ENCODE results near the gene CLCN7. TPM values are rescaled to one million over a fixed set of nuclear protein-coding genes. Genes with fewer than 3 reads are reported as not detected.

The CLCN7 gene
- total and polyA plus RNA-seq, 4 donors = 61.1 to 119 (median 88.0) TPM

DNA sequence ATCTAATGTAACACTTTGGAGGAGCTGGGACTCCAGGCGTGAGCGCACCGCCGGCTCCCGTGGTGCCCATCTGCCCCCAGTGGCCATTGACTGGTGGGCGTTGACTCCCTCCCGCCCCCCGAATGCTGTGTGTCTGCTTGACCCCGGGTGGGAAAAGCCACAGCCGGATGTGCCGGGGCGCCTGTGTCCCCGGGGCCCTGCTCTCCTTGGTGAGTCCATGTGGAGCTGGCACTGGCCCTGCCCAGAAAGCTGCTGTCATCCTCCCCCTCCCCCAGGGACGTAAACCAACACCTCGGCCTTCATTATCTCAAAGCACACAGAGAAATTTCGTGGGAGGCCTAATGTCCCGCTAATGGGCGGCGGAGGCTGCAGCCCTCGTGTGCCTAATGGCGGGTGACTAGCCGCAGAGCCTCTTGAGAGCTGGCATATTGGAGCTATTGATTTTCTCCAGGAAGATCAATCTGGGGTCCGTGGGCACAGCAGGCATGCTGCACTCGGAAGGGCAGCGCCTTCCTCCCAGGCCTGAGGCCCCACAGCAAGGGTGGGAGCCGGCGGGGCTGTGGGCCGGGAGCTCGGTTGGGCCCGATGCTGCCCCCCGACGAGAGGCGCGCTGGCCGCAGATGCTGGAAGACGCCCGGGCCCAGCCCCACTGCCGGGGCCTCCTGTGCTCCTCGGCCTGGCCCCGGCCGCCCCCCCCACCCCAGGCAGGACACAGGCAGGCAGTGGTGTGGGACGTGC, 47.9 kb downstream of the CLCN7 start:
- no peak overlapping the region for H3K27ac ChIP-seq (ENCODE audit: low read depth in 1 of 2, low read length in 1 of 2)
- H3K27me3 ChIP-seq (ENCODE audit: control insufficient read depth in 3 of 3, insufficient read depth in 3 of 3, low read length in 2 of 3) = no peaks in the 10 kb centered on the region
- H3K9me3 ChIP-seq (ENCODE audit: control insufficient read depth in 4 of 4, insufficient read depth in 3 of 4, low read length in 3 of 4) = no peaks in the 10 kb centered on the region
- DNase-seq (peak in 1 of 3 donors; percentile 16), ATAC-seq (ENCODE audit: insufficient read depth, low FRiP score) (no peak)
- no peaks in the 10 kb centered on the region for H3K36me3 ChIP-seq (ENCODE audit: control insufficient read depth in 4 of 4, insufficient read depth in 4 of 4, low read length in 4 of 4)
- WGBS, 2 donors = 82 to 89% methylated on average over 42 of the region's 42 CpGs
- H3K4me3 ChIP-seq = no peak overlapping the region
- TF ChIP-seq, protein P1, sequence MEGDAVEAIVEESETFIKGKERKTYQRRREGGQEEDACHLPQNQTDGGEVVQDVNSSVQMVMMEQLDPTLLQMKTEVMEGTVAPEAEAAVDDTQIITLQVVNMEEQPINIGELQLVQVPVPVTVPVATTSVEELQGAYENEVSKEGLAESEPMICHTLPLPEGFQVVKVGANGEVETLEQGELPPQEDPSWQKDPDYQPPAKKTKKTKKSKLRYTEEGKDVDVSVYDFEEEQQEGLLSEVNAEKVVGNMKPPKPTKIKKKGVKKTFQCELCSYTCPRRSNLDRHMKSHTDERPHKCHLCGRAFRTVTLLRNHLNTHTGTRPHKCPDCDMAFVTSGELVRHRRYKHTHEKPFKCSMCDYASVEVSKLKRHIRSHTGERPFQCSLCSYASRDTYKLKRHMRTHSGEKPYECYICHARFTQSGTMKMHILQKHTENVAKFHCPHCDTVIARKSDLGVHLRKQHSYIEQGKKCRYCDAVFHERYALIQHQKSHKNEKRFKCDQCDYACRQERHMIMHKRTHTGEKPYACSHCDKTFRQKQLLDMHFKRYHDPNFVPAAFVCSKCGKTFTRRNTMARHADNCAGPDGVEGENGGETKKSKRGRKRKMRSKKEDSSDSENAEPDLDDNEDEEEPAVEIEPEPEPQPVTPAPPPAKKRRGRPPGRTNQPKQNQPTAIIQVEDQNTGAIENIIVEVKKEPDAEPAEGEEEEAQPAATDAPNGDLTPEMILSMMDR (IDR thresholded peaks at IDR 0.05; ENCODE audit: control extremely low read depth, extremely low read depth) = no peak
- H3K4me1 ChIP-seq (ENCODE audit: control insufficient read depth in 5 of 5, insufficient read depth in 5 of 5, low read length in 5 of 5) = peaks cover 0 to 21% (median 0%) of the 10 kb centered on the region in 5 donors
- no peak overlapping the region for H3K9ac ChIP-seq (ENCODE audit: insufficient read depth in 1 of 2, low read length in 2 of 2)

DNA sequence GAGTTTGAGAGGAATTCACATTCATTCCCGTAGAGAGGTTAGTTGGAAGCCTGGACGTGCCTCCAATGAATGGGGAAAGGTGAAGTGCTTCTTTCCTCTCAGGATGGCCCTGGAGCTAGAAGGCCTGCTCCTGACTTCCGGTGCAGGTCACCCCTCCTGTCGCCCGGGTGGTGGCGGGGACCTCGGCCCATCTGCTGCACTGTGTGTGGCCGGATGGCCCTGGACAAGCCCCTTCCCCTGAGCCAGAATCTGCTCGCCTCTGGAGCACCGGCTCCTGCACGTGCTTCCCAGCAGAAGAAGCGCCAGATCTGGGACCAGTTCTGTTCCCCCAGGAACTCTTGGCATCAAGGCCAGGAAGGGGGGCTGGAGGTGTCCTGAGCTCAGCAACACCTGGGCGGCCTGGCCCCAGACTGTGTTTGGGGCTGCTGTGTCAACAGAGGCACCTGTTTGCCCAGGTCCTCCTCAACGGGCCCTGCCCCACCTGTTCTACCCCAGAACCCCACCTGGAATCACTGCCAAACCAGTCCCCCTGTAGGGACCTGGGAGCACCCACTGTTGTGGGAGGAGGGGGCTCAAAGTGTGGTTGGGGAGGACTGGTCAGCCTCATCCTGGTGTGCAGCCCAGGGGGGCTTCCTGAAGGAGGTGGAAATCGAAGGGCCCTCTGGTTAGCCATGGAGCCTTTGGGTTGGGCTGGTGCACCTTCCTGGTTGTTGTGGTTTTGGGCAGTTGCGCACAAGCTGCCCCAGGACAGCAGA, 49.0 kb downstream of the CLCN7 start:
- no peak for ATAC-seq (ENCODE audit: insufficient read depth, low FRiP score)
- Histone ChIP-seq H3K36me3 (ENCODE audit: control insufficient read depth in 4 of 4, insufficient read depth in 4 of 4, low read length in 4 of 4) (no peaks in the 10 kb centered on the region), H3K4me3 (no peak overlapping the region), H3K4me1 (ENCODE audit: control insufficient read depth in 5 of 5, insufficient read depth in 5 of 5, low read length in 5 of 5) (peaks cover 0 to 20% (median 0%) of the 10 kb centered on the region in 5 donors), H3K9me3 (ENCODE audit: control insufficient read depth in 4 of 4, insufficient read depth in 3 of 4, low read length in 3 of 4) (no peaks in the 10 kb centered on the region), H3K27me3 (ENCODE audit: control insufficient read depth in 3 of 3, insufficient read depth in 3 of 3, low read length in 2 of 3) (no peaks in the 10 kb centered on the region), H3K9ac (ENCODE audit: insufficient read depth in 1 of 2, low read length in 2 of 2) (no peak overlapping the region), H3K27ac (ENCODE audit: low read depth in 1 of 2, low read length in 1 of 2) (no peak overlapping the region)
- WGBS, 2 donors = 80 to 92% methylated on average over 16 of the region's 16 CpGs
- peak in 1 of 3 donors; percentile 12 for DNase-seq
- TF ChIP-seq, protein P1 (IDR thresholded peaks at IDR 0.05; ENCODE audit: control extremely low read depth, extremely low read depth) = no peak

DNA sequence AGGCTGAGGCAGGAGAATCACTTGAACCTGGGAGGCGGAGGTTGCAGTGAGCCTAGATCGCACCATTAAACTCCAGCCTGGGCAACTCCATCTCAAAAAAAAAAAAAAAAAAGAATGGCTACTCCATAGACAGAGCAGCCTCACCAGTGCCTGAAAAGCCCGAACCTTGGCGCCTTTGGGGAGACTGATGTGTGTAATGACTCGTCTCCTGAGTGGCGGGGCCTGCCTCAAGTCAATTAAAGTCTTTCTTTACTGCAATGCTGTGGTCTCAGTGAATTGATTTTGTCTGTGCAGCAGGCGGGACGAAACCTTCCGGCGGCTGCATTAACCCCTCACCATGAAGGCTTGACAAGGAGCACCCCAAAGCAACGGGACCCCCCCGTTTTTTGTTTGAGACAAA, 50.8 kb downstream of the CLCN7 start:
- no peaks in the 10 kb centered on the region for H3K36me3 ChIP-seq (ENCODE audit: control insufficient read depth in 4 of 4, insufficient read depth in 4 of 4, low read length in 4 of 4)
- H3K9me3 ChIP-seq (ENCODE audit: control insufficient read depth in 4 of 4, insufficient read depth in 3 of 4, low read length in 3 of 4) = no peaks in the 10 kb centered on the region
- ATAC-seq (ENCODE audit: insufficient read depth, low FRiP score) (no peak), DNase-seq (no peak)
- TF ChIP-seq, protein P1 (IDR thresholded peaks at IDR 0.05; ENCODE audit: control extremely low read depth, extremely low read depth) = no peak
- peaks cover 0 to 16% (median 3%) of the 10 kb centered on the region in 5 donors for H3K4me1 ChIP-seq (ENCODE audit: control insufficient read depth in 5 of 5, insufficient read depth in 5 of 5, low read length in 5 of 5)
- whole genome bisulfite sequencing, 2 donors = 95 to 97% methylated on average over 12 of the region's 12 CpGs
- no peak overlapping the region for H3K27ac ChIP-seq (ENCODE audit: low read depth in 1 of 2, low read length in 1 of 2)
- H3K9ac ChIP-seq (ENCODE audit: insufficient read depth in 1 of 2, low read length in 2 of 2) = no peak overlapping the region
- no peak overlapping the region for H3K4me3 ChIP-seq
- H3K27me3 ChIP-seq (ENCODE audit: control insufficient read depth in 3 of 3, insufficient read depth in 3 of 3, low read length in 2 of 3) = no peaks in the 10 kb centered on the region

Data from lung (tissue), 12 donors.